WTC11 (cell line): ENCODE data around the gene PKP3. TPM values are rescaled to one million over a fixed set of nuclear protein-coding genes. Genes with fewer than 3 reads are reported as not detected.
"Not testable (repeated sequence)": the region's sequence is repeated elsewhere in the genome, so short reads cannot be mapped to it uniquely, and the experiment has no call there.

ENCODE experiments used
- ATAC-seq: fragments of 200-7000 bp; cut with Tn5 transposase; 2 replicates; pipeline ENCODE4 v1.10.0; 2021; ENCODE audit warnings: mild to moderate bottlenecking, moderate library complexity
- CTCF ChIA-PET: fragments of 300-600 bp; sonication (Branson Sonifier 250); formaldehyde crosslinking; loops from one replicate; lab custom pipeline; 2021; ENCODE audit warnings: antibody characterized with exemption; lab: Charles Lee
- POLR2A ChIA-PET: fragments of 350-600 bp; sonication (Branson Sonifier 250); formaldehyde crosslinking; loops from one replicate; lab custom pipeline; 2021; ENCODE audit warnings: antibody characterized with exemption; lab: Charles Lee
- DNase-seq: peaks from one replicate; pipeline ENCODE4 v3.0.0; 2021; ENCODE audit warnings: low spot score
- H3K27ac Mint-ChIP-seq: 2 replicates; pipeline ENCODE4 v1.8.0; 2021; ENCODE audit warnings: mixed read lengths
- H3K27me3 Mint-ChIP-seq: 2 replicates; pipeline ENCODE4 v1.8.0; 2021; ENCODE audit warnings: low read depth, mild to moderate bottlenecking, moderate library complexity, mixed read lengths
- H3K36me3 Mint-ChIP-seq: 2 replicates; pipeline ENCODE4 v1.8.0; 2021; ENCODE audit warnings: mixed read lengths
- H3K4me1 Mint-ChIP-seq: 2 replicates; pipeline ENCODE4 v1.8.0; 2022; ENCODE audit warnings: mixed read lengths
- H3K4me3 Mint-ChIP-seq: 2 replicates; pipeline ENCODE4 v1.8.0; 2021; ENCODE audit warnings: mild to moderate bottlenecking, moderate library complexity, mixed read lengths
- H3K9me3 Mint-ChIP-seq: 2 replicates; pipeline ENCODE4 v1.8.0; 2021; ENCODE audit warnings: mixed read lengths
- ARID4B ChIP-seq: sonication (generic); formaldehyde crosslinking; IDR thresholded peaks from 2 replicates; pipeline ENCODE4 v1.8.0; 2023; ENCODE audit warnings: missing genetic modification reagents, mild to moderate bottlenecking, borderline replicate concordance
- ATF3 ChIP-seq: sonication (generic); formaldehyde crosslinking; conservative IDR thresholded peaks from 2 replicates; pipeline ENCODE4 v1.8.1; 2022; ENCODE audit warnings: mild to moderate bottlenecking, missing genetic modification reagents
- CTCF ChIP-seq: fragments of 200-600 bp; IDR thresholded peaks from 2 replicates; pipeline ENCODE4 v1.8.0; 2022; ENCODE audit warnings: antibody characterized with exemption
- FOXJ3 ChIP-seq: sonication (generic); formaldehyde crosslinking; IDR thresholded peaks from 2 replicates; pipeline ENCODE4 v1.9.0; 2021; ENCODE audit warnings: missing genetic modification reagents, mild to moderate bottlenecking, borderline replicate concordance
- IRF2 ChIP-seq: sonication (generic); formaldehyde crosslinking; IDR thresholded peaks from 2 replicates; pipeline ENCODE4 v1.8.0; 2022; ENCODE audit warnings: low read depth, missing genetic modification reagents, borderline replicate concordance
- SMAD3 ChIP-seq: sonication (generic); formaldehyde crosslinking; IDR thresholded peaks from 2 replicates; pipeline ENCODE4 v1.8.0; 2022; ENCODE audit warnings: missing genetic modification reagents, mild to moderate bottlenecking, borderline replicate concordance
- ZNF138 ChIP-seq: sonication (generic); formaldehyde crosslinking; conservative IDR thresholded peaks from 2 replicates; pipeline ENCODE4 v1.8.1; 2022; ENCODE audit warnings: mild to moderate bottlenecking, moderate library complexity, missing genetic modification reagents
- total RNA-seq: library from RNA; stranded (reverse); gene quantifications from 3 replicates; pipeline ENCODE4 v1.2.3, GENCODE V29; 2021
- TF ChIP-seq, protein P1 (sequence below): sonication (generic); formaldehyde crosslinking; IDR thresholded peaks from 2 replicates; pipeline ENCODE4 v1.8.0; 2022; ENCODE audit warnings: missing genetic modification reagents

PKP3 gene
- total RNA-seq, 1 experiment from 2014 or later, result 17.3 TPM

DNA sequence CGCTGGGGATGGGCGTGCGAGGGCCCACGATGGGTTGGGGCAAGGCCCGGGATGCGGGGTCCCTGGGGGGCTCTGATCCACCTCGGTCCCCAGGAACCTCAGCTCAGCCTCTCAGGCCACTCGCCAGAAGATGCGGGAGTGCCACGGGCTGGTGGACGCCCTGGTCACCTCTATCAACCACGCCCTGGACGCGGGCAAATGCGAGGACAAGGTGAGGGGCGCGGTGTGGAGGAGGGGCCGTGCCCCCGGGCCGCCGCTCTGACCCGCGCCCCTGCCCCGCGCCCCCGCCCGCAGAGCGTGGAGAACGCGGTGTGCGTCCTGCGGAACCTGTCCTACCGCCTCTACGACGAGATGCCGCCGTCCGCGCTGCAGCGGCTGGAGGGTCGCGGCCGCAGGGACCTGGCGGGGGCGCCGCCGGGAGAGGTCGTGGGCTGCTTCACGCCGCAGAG lies 6.3 kb downstream of the PKP3 start (continued):
- TF ChIP-seq, protein P1, sequence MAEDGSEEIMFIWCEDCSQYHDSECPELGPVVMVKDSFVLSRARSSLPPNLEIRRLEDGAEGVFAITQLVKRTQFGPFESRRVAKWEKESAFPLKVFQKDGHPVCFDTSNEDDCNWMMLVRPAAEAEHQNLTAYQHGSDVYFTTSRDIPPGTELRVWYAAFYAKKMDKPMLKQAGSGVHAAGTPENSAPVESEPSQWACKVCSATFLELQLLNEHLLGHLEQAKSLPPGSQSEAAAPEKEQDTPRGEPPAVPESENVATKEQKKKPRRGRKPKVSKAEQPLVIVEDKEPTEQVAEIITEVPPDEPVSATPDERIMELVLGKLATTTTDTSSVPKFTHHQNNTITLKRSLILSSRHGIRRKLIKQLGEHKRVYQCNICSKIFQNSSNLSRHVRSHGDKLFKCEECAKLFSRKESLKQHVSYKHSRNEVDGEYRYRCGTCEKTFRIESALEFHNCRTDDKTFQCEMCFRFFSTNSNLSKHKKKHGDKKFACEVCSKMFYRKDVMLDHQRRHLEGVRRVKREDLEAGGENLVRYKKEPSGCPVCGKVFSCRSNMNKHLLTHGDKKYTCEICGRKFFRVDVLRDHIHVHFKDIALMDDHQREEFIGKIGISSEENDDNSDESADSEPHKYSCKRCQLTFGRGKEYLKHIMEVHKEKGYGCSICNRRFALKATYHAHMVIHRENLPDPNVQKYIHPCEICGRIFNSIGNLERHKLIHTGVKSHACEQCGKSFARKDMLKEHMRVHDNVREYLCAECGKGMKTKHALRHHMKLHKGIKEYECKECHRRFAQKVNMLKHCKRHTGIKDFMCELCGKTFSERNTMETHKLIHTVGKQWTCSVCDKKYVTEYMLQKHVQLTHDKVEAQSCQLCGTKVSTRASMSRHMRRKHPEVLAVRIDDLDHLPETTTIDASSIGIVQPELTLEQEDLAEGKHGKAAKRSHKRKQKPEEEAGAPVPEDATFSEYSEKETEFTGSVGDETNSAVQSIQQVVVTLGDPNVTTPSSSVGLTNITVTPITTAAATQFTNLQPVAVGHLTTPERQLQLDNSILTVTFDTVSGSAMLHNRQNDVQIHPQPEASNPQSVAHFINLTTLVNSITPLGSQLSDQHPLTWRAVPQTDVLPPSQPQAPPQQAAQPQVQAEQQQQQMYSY (CRISPR knock-in tag), result no peak
- no peak for TF ChIP-seq ZNF138
- TF ChIP-seq ATF3, result no peak
- no peak for TF ChIP-seq SMAD3 (CRISPR knock-in tag)

DNA sequence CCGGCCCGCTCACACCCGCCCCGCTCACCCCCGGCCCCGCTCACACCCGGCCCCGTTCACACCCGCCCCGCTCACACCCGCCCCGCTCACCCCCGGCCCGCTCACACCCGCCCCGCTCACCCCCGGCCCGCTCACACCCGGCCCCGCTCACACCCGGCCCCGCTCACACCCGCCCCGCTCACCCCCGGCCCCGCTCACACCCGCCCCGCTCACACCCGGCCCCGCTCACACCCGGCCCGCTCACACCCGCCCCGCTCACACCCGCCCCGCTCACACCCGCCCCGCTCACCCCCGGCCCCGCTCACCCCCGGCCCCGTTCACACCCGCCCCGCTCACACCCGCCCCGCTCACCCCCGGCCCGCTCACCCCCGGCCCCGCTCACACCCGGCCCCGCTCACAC lies 7.2 kb downstream of the PKP3 start:
- H3K4me3 Mint-ChIP-seq, ATAC-seq, H3K4me1 Mint-ChIP-seq, CTCF ChIA-PET, H3K27ac Mint-ChIP-seq, DNase-seq, POLR2A ChIA-PET, H3K9me3 Mint-ChIP-seq, H3K27me3 Mint-ChIP-seq: not testable (repeated sequence)
- H3K36me3 Mint-ChIP-seq, result peaks cover 11% of the 10 kb centered on the region

- Mint-ChIP-seq H3K36me3 (peaks cover 7% of the 10 kb centered on the region), H3K4me3 (no peak overlapping the region), H3K9me3 (peaks cover 3% of the 10 kb centered on the region; the same call in 1 of the 2 replicates), H3K27ac (no peak overlapping the region), H3K4me1 (no peaks in the 10 kb centered on the region), H3K27me3 (peaks cover 8% of the 10 kb centered on the region)
- ChIA-PET CTCF (interaction anchor here (1.0 kb wide), 1 partner anchor 13 kb away, joined by 3 read pairs; no protein-coding TSS in a partner anchor), POLR2A (interaction anchor here (0.9 kb wide), 1 partner anchor 9 kb away, joined by 3 read pairs; the partner anchor contains the start of gene PKP3)
- peak; percentile 11 for DNase-seq
- no peak for ATAC-seq
- TF ChIP-seq, protein P1 (CRISPR knock-in tag), result 0 out of 2 replicates have a peak, but pooled peaks have one; percentile 8
- no peak for TF ChIP-seq CTCF
Observed at GRCh38 chr11:403021-403760, 9.2 kb downstream of the PKP3 start.

GRCh38 chr11:403761-404431 lies 9.9 kb downstream of the PKP3 start:
- CTCF ChIA-PET, result interaction anchor here (1.0 kb wide), 1 partner anchor 14 kb away, joined by 3 read pairs; no protein-coding TSS in a partner anchor

More at GRCh38 chr11:403761-404431, 9.9 kb downstream of the PKP3 start:
- Mint-ChIP-seq H3K9me3 (peaks cover under 1% of the 10 kb centered on the region; the same call in 1 of the 2 replicates), H3K4me1 (no peaks in the 10 kb centered on the region), H3K27me3 (peaks cover 6% of the 10 kb centered on the region), H3K27ac (no peak overlapping the region), H3K36me3 (peaks cover 4% of the 10 kb centered on the region), H3K4me3 (no peak overlapping the region)
- POLR2A ChIA-PET, result interaction anchor here (0.9 kb wide), 1 partner anchor 10 kb away, joined by 3 read pairs; the partner anchor contains the start of gene PKP3
- no peak for ATAC-seq
- TF ChIP-seq ARID4B, result no peak
- TF ChIP-seq IRF2 (CRISPR knock-in tag), result no peak
- TF ChIP-seq FOXJ3 (CRISPR knock-in tag), result no peak
- DNase-seq, result peak; percentile 9
